ENCODE results near the gene KSR1.

DNA sequence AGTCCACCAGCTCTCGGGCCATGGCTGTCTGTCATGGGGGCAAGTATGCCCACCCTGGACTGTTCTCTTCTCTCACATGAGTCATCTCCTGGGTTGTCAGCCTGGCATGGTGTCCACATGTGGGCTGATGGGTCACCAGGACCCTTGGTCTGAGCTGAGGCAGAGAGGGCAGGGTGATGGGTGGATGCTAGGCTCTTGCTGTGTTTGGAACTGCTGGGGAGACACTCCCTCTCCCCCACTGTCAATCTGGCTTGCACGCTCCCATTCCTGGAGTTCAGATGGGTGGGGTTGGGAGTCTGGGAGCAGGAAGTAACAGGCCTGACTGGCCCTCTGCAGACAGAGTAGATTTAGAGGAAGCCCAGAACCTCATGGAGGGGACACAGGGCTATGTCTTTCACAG, 28.9 kb downstream of the KSR1 start:
- TF ChIP-seq, protein P1, sequence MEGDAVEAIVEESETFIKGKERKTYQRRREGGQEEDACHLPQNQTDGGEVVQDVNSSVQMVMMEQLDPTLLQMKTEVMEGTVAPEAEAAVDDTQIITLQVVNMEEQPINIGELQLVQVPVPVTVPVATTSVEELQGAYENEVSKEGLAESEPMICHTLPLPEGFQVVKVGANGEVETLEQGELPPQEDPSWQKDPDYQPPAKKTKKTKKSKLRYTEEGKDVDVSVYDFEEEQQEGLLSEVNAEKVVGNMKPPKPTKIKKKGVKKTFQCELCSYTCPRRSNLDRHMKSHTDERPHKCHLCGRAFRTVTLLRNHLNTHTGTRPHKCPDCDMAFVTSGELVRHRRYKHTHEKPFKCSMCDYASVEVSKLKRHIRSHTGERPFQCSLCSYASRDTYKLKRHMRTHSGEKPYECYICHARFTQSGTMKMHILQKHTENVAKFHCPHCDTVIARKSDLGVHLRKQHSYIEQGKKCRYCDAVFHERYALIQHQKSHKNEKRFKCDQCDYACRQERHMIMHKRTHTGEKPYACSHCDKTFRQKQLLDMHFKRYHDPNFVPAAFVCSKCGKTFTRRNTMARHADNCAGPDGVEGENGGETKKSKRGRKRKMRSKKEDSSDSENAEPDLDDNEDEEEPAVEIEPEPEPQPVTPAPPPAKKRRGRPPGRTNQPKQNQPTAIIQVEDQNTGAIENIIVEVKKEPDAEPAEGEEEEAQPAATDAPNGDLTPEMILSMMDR (conservative IDR thresholded peaks at IDR 0.05 in 1 of 2, IDR thresholded peaks at IDR 0.05 in 1 of 2; ENCODE audit: low read depth in 1 of 2, low read length in 2 of 2): no peak
- no peak for TF ChIP-seq EZH2 (IDR thresholded peaks at IDR 0.05; ENCODE audit: low read length, missing control alignments)
